Measurements from ENCODE around the gene COIL. TPM values are rescaled to one million over a fixed set of nuclear protein-coding genes. Genes with fewer than 3 reads are reported as not detected.

Gene COIL
- total and polyA plus RNA-seq, 9 of the 15 experiments (the other 6 are each of a cell fraction or from before 2014, with no cell fraction given), result 23.9 to 41.3 (median 28.7) TPM

- TF ChIP-seq ZNF143 (CRISPR knock-in tag; IDR thresholded peaks at IDR 0.05), result no peak
- TF ChIP-seq USF1 (CRISPR knock-in tag; IDR thresholded peaks at IDR 0.05), result peak; percentile 77
- TF ChIP-seq NELFE (IDR thresholded peaks at IDR 0.05; ENCODE audit: insufficient read depth, insufficient read length), result no peak
- peak; percentile 50; the same call in 1 of the 2 replicates for TF ChIP-seq REST (IDR thresholded peaks at IDR 0.05; ENCODE audit: borderline replicate concordance)
- TF ChIP-seq REST (CRISPR knock-in tag; IDR thresholded peaks at IDR 0.05; ENCODE audit: low read depth), result no peak
- peak; percentile 70 for TF ChIP-seq ZNF584 (CRISPR knock-in tag; IDR thresholded peaks at IDR 0.05; ENCODE audit: low read depth)
- TF ChIP-seq ASH1L (IDR thresholded peaks at IDR 0.05; ENCODE audit: borderline replicate concordance, low read depth, partially characterized antibody), result no peak
- TF ChIP-seq RERE (CRISPR knock-in tag; IDR thresholded peaks at IDR 0.05; ENCODE audit: borderline replicate concordance), result no peak
- no peak for TF ChIP-seq FIP1L1 (IDR thresholded peaks at IDR 0.05; ENCODE audit: low read depth, low read length, poor library complexity, severe bottlenecking)
- 0 out of 2 replicates have a peak, but pooled peaks have one; percentile 50 for TF ChIP-seq SP1 (CRISPR knock-in tag; IDR thresholded peaks at IDR 0.05)
- no peak for TF ChIP-seq NCOA4 (IDR thresholded peaks at IDR 0.05; ENCODE audit: partially characterized antibody)
Observed at GRCh38 chr17:56909742-56910508, 50.9 kb downstream of the COIL start (continued).
